ENCODE data around the gene PNLIPRP2.

DNA sequence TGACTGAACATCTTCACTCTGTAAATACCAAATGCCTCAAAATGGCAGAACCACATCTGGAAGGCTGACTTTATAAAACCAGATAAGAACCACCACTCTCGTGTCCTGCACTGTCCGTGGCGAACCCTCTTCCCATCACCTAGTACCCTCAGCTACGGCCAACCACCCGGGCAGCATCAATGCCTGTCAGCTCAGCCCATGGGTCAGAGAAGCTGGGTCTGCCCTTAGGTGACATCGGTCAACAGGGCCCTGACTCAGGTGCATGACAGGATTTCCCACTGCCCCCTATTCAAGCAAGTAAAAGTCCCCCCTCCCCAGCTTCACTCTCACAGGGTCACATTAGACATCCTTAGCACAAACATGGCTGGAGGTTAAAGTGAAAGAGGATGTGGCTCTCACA, 65.1 kb downstream of the PNLIPRP2 start:
- TF ChIP-seq EZH2 (IDR thresholded peaks at IDR 0.05; ENCODE audit: insufficient read depth, poor library complexity, severe bottlenecking) (no peak), EZH2phosphoT487 (IDR thresholded peaks at IDR 0.05; ENCODE audit: insufficient read depth, low read depth) (no peak)

All from GM23248 (cell line).